ENCODE data around the gene ARMC3.

ARMC3 gene

GRCh38 chr10:22992621-22993020 lies 64.8 kb downstream of the ARMC3 start:
- no peak for DNase-seq (ENCODE audit: low read depth in 2 of 2)

GRCh38 chr10:22993314-22993713 lies 65.5 kb downstream of the ARMC3 start:
- no peak for DNase-seq (ENCODE audit: low read depth in 2 of 2)

- no peak for DNase-seq (ENCODE audit: low read depth in 2 of 2)
These were observed 69.2 kb downstream of the ARMC3 start for GRCh38 chr10:22997096-22997495.

DNA sequence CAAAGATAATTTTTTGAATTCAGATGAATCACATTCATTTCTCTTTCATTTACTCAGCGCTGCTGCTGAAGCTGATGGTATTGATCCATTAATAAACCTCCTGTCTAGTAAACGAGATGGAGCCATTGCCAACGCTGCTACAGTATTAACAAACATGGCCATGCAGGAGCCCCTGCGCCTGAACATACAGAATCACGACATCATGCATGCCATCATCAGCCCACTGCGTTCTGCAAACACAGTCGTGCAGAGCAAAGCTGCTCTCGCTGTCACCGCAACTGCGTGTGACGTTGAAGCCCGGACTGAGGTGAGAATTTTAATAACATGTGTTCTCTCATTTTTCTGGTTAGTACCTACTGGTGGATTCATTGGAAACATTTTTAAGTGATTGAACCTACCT lies 70.2 kb downstream of the ARMC3 start:
- no peak for DNase-seq (ENCODE audit: low read depth in 2 of 2)

DNA sequence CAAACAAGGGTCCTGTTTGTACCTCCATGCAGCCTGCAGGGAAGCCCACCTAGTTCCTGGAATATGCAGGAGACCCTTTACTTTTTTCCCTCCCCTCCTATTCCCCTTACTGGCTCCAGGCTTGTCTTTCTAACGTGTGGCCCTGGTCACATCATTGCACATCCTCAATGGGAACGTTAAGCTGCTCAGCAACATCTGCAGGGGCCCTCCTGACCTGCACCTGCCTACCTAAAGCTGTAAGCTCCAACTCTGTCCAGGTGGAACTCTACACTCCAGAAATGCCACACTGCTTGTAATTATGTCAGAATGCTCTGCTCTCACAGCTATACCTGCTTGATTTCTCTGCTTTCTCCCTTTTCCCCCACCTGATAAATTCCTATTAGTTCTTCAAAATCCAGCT lies 72.1 kb downstream of the ARMC3 start:
- no peak for DNase-seq (ENCODE audit: low read depth in 2 of 2)

DNA sequence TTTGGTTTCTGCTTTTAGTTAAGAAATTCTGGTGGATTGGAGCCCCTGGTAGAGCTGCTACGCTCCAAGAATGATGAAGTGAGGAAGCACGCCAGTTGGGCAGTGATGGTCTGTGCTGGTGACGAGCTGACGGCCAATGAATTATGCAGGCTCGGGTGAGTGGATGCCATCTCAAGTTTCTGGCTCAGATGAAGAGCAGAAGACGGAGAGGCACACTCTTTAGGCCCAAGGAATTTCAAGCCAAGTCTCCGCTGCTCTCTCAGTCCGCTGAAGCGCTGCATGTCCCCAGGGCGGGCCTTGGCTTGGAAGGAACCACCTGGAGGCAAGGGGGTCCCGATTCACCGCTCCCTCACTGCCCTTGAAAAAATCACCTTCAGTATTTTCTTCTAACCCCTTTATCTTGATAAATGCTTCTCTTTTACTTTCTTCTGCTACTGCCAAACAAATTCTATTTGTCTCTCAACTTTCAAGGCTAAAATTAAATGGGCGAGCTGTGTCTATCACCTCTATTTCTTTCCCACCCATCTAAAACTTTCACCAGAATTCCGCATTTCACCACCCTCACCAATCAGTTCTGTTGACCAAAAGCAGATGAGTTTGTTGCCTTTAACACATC lies 74.2 kb downstream of the ARMC3 start:
- DNase-seq (ENCODE audit: low read depth in 2 of 2): no peak

DNA sequence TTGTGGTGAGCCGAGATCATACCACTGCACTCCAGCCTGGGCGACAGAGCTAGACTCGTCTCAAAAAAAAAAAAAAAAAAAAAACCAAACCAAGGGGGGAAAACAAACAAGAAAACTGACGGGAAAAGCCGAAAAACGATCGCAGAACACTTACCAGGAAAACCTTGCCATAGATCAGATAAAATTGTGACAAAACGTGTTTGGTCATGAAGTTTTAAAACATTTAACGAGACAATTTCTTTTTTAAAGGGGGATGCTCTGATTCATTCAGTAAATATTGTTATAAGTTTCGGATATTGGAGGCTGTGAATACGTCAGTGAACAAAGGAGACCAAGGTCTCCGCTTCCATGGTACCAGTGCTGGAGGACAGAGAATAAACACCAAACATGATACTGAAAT lies 77.3 kb downstream of the ARMC3 start:
- no peak for DNase-seq (ENCODE audit: low read depth in 2 of 2)

GRCh38 chr10:23013581-23014335 lies 85.9 kb downstream of the ARMC3 start:
- no peak for DNase-seq (ENCODE audit: low read depth in 2 of 2)

- DNase-seq (ENCODE audit: low read depth in 2 of 2): no peak
These were observed 87.3 kb downstream of the ARMC3 start for GRCh38 chr10:23015021-23015707.

DNA sequence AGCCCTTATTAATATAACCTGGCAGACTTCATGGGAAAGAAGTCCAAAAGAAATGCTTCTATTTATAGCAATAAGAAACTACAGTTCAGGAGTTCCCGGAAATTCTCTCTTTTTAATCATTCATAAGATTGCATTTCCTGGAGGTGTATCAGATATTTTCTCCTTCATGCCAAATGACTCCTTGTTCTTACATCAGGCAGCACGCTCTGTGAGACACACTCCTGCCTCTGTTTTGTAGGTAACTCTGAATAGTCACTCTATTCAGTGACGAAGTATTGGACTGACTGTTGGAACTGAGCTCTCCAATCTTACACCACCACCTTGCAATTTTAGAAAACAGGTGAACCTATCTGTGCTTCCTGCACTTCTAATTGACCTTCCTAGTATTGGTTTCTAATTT lies 88.8 kb downstream of the ARMC3 start:
- no peak for DNase-seq (ENCODE audit: low read depth in 2 of 2)

- DNase-seq (ENCODE audit: low read depth in 2 of 2): no peak
These were observed 91.8 kb downstream of the ARMC3 start for GRCh38 chr10:23019633-23020032.

DNA sequence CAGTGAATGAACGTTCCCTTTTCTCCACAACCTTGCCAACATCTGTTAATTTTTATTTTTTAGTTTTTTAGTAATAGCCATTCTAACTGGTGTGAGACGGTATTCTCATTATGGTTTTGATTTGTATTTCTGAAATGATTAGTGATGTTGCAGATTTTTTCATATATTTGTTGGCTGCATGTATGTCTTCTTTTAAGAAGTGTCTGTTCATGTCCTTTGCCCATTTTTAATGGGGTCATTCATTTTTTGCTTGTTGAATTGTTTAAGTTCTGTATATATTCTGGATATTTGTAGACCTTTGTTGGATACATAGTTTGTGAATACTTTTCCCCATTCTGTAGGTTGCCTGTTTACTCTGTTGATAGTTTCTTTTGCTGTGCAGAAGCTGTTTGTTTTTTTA lies 93.6 kb downstream of the ARMC3 start:
- no peak for DNase-seq (ENCODE audit: low read depth in 2 of 2)

DNA sequence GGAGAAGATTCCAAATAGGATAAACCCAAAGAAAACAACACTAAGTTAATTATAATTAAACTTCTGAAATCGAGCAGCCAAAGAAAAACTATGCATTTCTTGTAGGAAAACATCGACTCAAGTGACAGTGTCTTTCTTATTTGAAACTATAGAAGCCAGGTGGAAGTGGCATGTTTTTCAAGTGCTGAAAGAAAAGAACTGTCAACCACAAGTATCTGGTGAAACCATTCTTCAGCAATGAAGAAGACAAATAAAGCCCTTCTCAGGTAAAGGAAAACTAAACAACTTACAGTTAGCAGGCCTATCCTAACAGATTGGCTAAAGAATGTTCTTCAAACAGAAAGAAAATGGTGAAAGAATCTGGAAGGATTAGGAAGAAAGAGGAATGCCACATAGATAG lies 96.1 kb downstream of the ARMC3 start:
- no peak for DNase-seq (ENCODE audit: low read depth in 2 of 2)

GRCh38 chr10:23031318-23031717 lies 103.5 kb downstream of the ARMC3 start:
- no peak for DNase-seq (ENCODE audit: low read depth in 2 of 2)

DNA sequence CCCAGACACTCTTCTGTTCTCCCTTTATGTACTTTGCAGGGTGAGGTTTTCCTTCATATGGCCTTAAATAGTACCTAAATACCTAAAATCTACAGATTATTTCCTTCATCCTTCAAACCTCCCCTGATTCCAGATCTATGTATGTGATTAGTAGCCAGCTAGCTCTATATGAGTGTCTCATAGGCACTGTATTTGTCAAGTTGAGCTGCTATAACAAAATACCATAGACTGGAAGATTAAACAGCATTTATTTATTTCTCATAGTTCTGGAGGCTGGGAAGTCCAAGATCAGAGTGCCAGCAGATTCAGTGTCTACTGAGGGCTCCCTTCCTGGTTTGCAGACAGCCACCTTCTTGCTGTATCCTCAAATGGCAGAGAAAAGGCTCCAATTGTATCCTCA lies 106.9 kb downstream of the ARMC3 start:
- DNase-seq (ENCODE audit: low read depth in 2 of 2): no peak

GRCh38 chr10:23035569-23035968 lies 107.7 kb downstream of the ARMC3 start:
- DNase-seq (ENCODE audit: low read depth in 2 of 2): no peak

GRCh38 chr10:23037152-23037551 lies 109.3 kb downstream of the ARMC3 start:
- no peak for DNase-seq (ENCODE audit: low read depth in 2 of 2)

DNA sequence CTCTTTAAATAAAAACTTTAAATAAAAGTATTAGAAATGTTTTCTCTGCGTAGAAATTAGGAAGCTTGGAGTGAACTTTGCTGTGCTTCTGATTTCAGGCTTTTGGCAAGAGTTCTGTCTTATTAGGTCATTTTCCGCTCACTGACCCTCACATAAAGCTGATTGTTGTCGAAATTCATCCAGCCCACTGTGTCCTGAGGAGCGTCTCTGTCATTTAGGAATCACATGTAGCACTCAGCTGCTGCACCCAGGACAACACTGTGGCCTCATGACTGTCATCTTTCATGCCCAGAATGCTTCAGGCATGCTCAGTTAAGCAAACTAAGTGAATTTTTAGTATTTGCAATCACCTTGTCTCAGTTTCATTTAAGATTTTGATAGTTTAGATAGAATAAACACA lies 109.7 kb downstream of the ARMC3 start:
- no peak for DNase-seq (ENCODE audit: low read depth in 2 of 2)

DNA sequence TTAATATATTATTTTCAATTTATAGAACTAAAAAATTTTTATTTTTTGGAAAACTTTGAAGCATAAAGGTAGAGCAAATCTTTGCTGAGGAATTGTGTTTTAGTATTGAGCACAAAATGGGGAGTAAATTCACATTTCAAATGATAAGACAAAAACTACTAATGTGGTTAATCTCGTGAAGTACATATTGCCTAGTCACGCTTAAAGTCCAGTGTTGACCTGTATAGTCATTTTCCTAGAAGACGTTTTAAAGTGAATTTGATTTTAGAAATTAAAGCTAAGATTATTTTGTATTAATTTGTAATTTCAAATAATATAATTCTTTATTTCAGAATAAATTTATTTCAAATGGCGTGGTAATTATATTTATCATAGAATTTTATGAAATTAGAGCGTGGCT lies 110.3 kb downstream of the ARMC3 start:
- no peak for DNase-seq (ENCODE audit: low read depth in 2 of 2)

DNA sequence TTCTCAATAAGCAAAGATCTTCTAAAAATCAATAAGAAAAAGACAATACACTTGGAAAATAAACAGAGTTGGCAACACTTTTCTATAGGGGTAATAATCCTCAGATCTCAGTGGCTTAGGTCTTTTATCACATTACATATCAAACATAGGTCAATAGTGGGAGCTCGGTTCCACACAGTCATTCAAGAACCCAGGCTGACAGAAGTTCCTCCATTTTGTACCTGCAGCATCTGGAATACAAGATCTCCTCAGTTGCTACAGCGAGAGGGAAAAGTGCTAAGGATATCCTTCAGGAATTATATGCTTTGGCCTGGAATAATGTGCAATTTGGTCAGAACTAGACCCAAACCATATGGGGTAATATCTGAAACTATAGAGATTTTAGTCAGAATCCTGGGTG lies 112.1 kb downstream of the ARMC3 start:
- DNase-seq (ENCODE audit: low read depth in 2 of 2): no peak

DNA sequence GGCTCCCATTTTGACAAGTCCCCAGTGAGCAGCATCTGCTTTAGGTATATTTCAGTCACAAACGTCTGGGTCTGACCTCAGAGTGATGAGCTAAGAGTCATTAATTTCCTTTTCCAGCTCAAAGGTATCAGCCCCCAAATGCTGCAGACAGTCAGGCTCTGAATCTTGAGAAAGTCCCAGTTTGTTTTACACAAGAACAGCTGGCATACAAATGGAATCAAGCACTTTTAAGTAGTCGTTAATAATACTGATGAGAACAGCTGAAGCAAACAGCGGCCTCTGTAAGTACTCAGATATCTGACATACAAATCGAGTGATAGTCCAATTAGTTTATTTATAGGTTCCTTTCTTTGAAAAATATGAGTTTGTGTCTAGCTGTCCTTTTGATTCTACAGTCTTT lies 118.2 kb downstream of the ARMC3 start:
- no peak for DNase-seq (ENCODE audit: low read depth in 2 of 2)

- no peak for DNase-seq (ENCODE audit: low read depth in 2 of 2)
These were observed 119.6 kb downstream of the ARMC3 start for GRCh38 chr10:23047201-23048050.
